K562 (cell line): ENCODE results near the gene CENPB. TPM values are rescaled to one million over a fixed set of nuclear protein-coding genes. Genes with fewer than 3 reads are reported as not detected.

Experiments
- ATF7 ChIP-seq: fragments of 450-650 bp; IDR thresholded peaks from 2 replicates; pipeline ENCODE4 v1.7.1; 2014; ENCODE audit warnings: mild to moderate bottlenecking, moderate library complexity
- CBFA2T2 ChIP-seq: fragments of 450-650 bp; conservative IDR thresholded peaks from 2 replicates; pipeline ENCODE4 v1.6.1; 2017; ENCODE audit warnings: mild to moderate bottlenecking
- CSDE1 ChIP-seq, 2 experiments: fragments of 450-650 bp; IDR thresholded peaks; 2 replicates each; pipeline ENCODE4 v1.6.1; 2016; ENCODE audit warnings: mild to moderate bottlenecking in 1 of 2
- CTBP1 ChIP-seq: fragments of 450-650 bp; IDR thresholded peaks from 2 replicates; pipeline ENCODE4 v1.6.1; 2016; ENCODE audit warnings: borderline replicate concordance
- DEAF1 ChIP-seq: fragments of 450-650 bp; formaldehyde crosslinking; IDR thresholded peaks from 2 replicates; pipeline ENCODE4 v1.4.0; 2020; ENCODE audit warnings: mild to moderate bottlenecking, moderate library complexity
- ESRRA ChIP-seq: fragments of 450-650 bp; IDR thresholded peaks from 2 replicates; pipeline ENCODE4 v1.6.1; 2014; ENCODE audit warnings: low read depth, mild to moderate bottlenecking, moderate library complexity, borderline replicate concordance
- ETS1 ChIP-seq: conservative IDR thresholded peaks from 2 replicates; pipeline ENCODE4 v1.6.1; 2011; ENCODE audit warnings: low read depth, mild to moderate bottlenecking, low read length; ENCODE audit not compliant: control insufficient read depth
- FOSL1 ChIP-seq: fragments of 200-800 bp; sonication (Bioruptor generic); conservative IDR thresholded peaks from 2 replicates; pipeline ENCODE4 v1.6.1; 2016; ENCODE audit warnings: missing genetic modification characterization, missing compliant biosample characterization
- IRF2 ChIP-seq: sonication (generic); formaldehyde crosslinking; IDR thresholded peaks from 2 replicates; pipeline ENCODE4 v1.8.1; 2022; ENCODE audit warnings: mild to moderate bottlenecking, missing genetic modification reagents
- JUNB ChIP-seq: fragments of 450-650 bp; formaldehyde crosslinking; conservative IDR thresholded peaks from 2 replicates; pipeline ENCODE4 v1.4.0; 2020; ENCODE audit warnings: mild to moderate bottlenecking
- L3MBTL2 ChIP-seq: fragments of 450-650 bp; IDR thresholded peaks from 2 replicates; pipeline ENCODE4 v1.6.1; 2016; ENCODE audit warnings: mild to moderate bottlenecking, moderate library complexity
- MAX ChIP-seq: sonication (generic); formaldehyde crosslinking; IDR thresholded peaks from 2 replicates; pipeline ENCODE4 v1.9.0; 2022; ENCODE audit warnings: mild to moderate bottlenecking, missing genetic modification reagents
- MEF2A ChIP-seq: IDR thresholded peaks from 2 replicates; pipeline ENCODE4 v1.6.1; 2011; ENCODE audit warnings: low read depth, mild to moderate bottlenecking, low read length, moderate library complexity; ENCODE audit not compliant: control insufficient read depth
- NR1H2 ChIP-seq: sonication (generic); formaldehyde crosslinking; IDR thresholded peaks from 2 replicates; pipeline ENCODE4 v1.4.0; 2020; ENCODE audit warnings: mild to moderate bottlenecking, missing genetic modification reagents
- POLR2A ChIP-seq: fragments of 450-650 bp; conservative IDR thresholded peaks from 2 replicates; pipeline ENCODE4 v1.6.1; 2016
- PPARD ChIP-seq: fragments of 250-450 bp; sonication (Bioruptor Pico); IDR thresholded peaks from 2 replicates; pipeline ENCODE4 v1.8.0; 2022; ENCODE audit warnings: inconsistent platforms, mild to moderate bottlenecking, moderate library complexity
- RBBP5 ChIP-seq: fragments of 200-600 bp; sonication (generic); IDR thresholded peaks from 2 replicates; pipeline ENCODE4 v1.6.1; 2012; ENCODE audit warnings: borderline replicate concordance, mild to moderate bottlenecking, low read length, control low read depth, inconsistent platforms; ENCODE audit not compliant: insufficient read depth, poor library complexity, severe bottlenecking
- SMC3 ChIP-seq: conservative IDR thresholded peaks from 2 replicates; pipeline ENCODE4 v1.6.1; 2011; ENCODE audit warnings: low read depth, low read length, improper control_type of control experiment; ENCODE audit not compliant: insufficient read depth
- ZNF507 ChIP-seq: conservative IDR thresholded peaks from 2 replicates; pipeline ENCODE4 v1.6.1; 2017; ENCODE audit warnings: missing genetic modification characterization, missing compliant biosample characterization
- polyA plus RNA-seq, 8 experiments: library from polyadenylated mRNA; depleted of rRNA in 4 of 8; stranded (reverse) in 5 of 8; unstranded in 3 of 8; fragments of >200 nt; fragmentation: Nextera tagmentation in 2 of 8; fragmentation: Illumina TruSeq in 1 of 8; extraction: Ambion mirVana in 2 of 8; extraction: Trizol in 1 of 8; gene quantifications; 2 replicates each; pipeline versions ENCODE4 v1.2.1 to v1.2.3, GENCODE V29; 2011 to 2014; ENCODE audit warnings: inconsistent platforms in 1 of 8, missing spikeins in 1 of 8
- total RNA-seq, 7 experiments: library from RNA; depleted of rRNA in 6 of 7; stranded (reverse); fragments of >200 nt in 6 of 7; fragmentation: Illumina TruSeq in 2 of 7; extraction: Trizol in 2 of 7; gene quantifications; 2 replicates each; pipeline versions ENCODE4 v1.2.1 to v1.2.3, GENCODE V29; 2011 to 2021; ENCODE audit warnings: low replicate concordance in 1 of 7
- TF ChIP-seq, protein P1 (sequence below): fragments of 450-650 bp; conservative IDR thresholded peaks from 2 replicates; pipeline ENCODE4 v1.6.1; 2016; ENCODE audit warnings: missing genetic modification characterization, low read depth, mild to moderate bottlenecking, control low read depth, missing compliant biosample characterization
- TF ChIP-seq, protein P2 (sequence below), 2 experiments: fragments of 200-800 bp in 1 of 2; sonication (Bioruptor generic) in 1 of 2; sonication (generic) in 1 of 2; formaldehyde crosslinking in 1 of 2; IDR thresholded peaks in 1 of 2; conservative IDR thresholded peaks in 1 of 2; 2 replicates each; pipeline versions ENCODE4 v1.5.0 to v1.6.1; 2016 to 2020; ENCODE audit warnings: missing compliant biosample characterization in 1 of 2, missing genetic modification characterization in 1 of 2, missing genetic modification reagents in 1 of 2

The CENPB gene
- total and polyA plus RNA-seq, 9 of the 15 experiments (the other 6 are each of a cell fraction or from before 2014, with no cell fraction given) = 0.17 to 70.8 (median 24.9) TPM

DNA sequence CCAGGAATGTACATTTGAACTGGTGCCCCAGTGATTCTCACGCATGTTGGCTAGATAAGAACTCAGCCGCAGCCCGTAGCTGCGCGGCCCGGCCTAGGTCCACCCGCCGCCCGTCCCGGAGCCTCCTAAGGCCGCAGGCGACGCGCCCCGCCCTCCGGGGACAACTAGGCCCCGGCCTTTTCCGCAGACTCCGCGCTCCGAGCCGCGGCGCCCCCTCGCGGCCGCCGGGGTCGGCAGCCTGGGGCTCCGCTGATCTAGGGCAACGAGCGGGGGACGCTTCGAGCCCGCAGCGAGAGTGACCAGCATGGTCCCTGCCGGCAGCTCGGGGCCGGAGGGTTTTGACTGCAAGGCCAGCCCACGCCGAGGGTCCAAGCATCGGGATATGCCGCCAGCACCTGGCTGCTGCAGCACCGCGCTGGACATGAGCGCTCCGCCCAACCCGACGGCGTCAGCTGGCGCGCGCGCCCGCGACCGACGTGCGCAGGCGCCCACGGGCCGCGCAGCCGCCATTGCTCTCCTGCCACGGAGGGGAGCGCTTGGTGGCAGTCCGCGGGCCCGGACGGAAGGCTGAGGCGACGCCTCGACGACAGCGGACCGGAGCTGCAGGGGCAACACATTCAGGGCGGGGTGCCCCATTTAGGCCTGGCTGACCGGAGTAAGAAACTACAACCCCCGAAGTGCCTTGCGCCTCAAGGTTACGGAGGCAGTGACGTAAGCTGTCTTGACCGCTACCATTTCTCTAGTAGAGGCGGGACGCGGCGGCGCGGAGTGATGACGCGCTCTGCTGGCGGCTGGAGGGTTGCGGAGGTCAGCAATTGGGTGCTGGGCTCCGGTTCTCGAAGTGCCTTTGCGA, 33.7 kb upstream of the CENPB start, which contains the start of gene AP5S1 (continued):
- TF ChIP-seq ETS1 = peak; percentile 72; the same call in 1 of the 2 replicates
- 0 out of 2 replicates have a peak, but pooled peaks have one; percentile 54 for TF ChIP-seq JUNB
- TF ChIP-seq CSDE1 (IDR thresholded peaks at IDR 0.05) = peak in 1 of 2 experiments; percentile 63; a peak in 1 of 4 replicates
- TF ChIP-seq ESRRA = peak; percentile 92
- TF ChIP-seq, protein P1, sequence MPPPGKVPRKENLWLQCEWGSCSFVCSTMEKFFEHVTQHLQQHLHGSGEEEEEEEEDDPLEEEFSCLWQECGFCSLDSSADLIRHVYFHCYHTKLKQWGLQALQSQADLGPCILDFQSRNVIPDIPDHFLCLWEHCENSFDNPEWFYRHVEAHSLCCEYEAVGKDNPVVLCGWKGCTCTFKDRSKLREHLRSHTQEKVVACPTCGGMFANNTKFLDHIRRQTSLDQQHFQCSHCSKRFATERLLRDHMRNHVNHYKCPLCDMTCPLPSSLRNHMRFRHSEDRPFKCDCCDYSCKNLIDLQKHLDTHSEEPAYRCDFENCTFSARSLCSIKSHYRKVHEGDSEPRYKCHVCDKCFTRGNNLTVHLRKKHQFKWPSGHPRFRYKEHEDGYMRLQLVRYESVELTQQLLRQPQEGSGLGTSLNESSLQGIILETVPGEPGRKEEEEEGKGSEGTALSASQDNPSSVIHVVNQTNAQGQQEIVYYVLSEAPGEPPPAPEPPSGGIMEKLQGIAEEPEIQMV = no peak
- TF ChIP-seq MAX (CRISPR knock-in tag) = peak; percentile 85
- peak; percentile 98 for TF ChIP-seq RBBP5
- TF ChIP-seq PPARD (CRISPR knock-in tag) = no peak
- TF ChIP-seq NR1H2 (CRISPR knock-in tag) = peak; percentile 56; the same call in 1 of the 2 replicates
- no peak for TF ChIP-seq MEF2A
- peak; percentile 84 for TF ChIP-seq DEAF1 (CRISPR knock-in tag)
- TF ChIP-seq ZNF507 (tag) = no peak
- TF ChIP-seq FOSL1 = 0 out of 2 replicates have a peak, but pooled peaks have one; percentile 32
- TF ChIP-seq SMC3 = peak; percentile 71
- TF ChIP-seq, protein P2, sequence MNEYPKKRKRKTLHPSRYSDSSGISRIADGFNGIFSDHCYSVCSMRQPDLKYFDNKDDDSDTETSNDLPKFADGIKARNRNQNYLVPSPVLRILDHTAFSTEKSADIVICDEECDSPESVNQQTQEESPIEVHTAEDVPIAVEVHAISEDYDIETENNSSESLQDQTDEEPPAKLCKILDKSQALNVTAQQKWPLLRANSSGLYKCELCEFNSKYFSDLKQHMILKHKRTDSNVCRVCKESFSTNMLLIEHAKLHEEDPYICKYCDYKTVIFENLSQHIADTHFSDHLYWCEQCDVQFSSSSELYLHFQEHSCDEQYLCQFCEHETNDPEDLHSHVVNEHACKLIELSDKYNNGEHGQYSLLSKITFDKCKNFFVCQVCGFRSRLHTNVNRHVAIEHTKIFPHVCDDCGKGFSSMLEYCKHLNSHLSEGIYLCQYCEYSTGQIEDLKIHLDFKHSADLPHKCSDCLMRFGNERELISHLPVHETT (CRISPR knock-in tag; conservative IDR thresholded peaks at IDR 0.05 in 1 of 2, IDR thresholded peaks at IDR 0.05 in 1 of 2) = peak in 1 of 2 experiments; percentile 79; a peak in 2 of 4 replicates
- peak; percentile 72 for TF ChIP-seq L3MBTL2
- TF ChIP-seq IRF2 (CRISPR knock-in tag) = peak; percentile 16; the same call in 1 of the 2 replicates
- peak; percentile 97 for TF ChIP-seq ATF7
- no peak for TF ChIP-seq CBFA2T2
- peak; percentile 97 for TF ChIP-seq CTBP1
- TF ChIP-seq POLR2A = peak; percentile 78
